Stimulated activated naive CD4-positive, alpha-beta T cell (primary cell): Measurements from ENCODE around the gene INPPL1.

ENCODE experiments used
- DNase-seq, 6 experiments: peaks; one replicate each; lab custom pipeline; 2025; lab: John Stamatoyannopoulos, UW

The INPPL1 gene

DNA sequence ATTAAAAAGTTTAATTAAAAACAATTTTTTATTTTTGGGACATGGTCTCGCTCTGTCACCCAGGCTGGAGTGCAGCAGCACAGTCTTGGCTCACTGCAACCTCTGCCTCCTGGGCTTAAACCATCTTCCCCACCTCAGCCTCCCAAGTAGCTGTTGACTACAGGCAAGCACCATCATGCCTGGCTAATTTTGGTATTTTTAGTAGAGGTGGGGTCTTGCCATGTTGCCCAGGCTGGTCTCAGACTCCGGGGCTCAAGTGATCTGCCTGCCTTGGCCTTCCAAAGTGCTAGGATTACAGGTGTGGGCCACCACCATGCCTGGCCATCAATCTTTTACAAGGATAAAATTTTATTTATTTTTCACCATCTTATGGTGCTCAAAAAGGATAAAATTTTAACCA, 62.7 kb downstream of the INPPL1 start:
- DNase-seq, result no peak
